IMR-90 (cell line): ENCODE measurements around the gene SMAD7. TPM values are rescaled to one million over a fixed set of nuclear protein-coding genes. Genes with fewer than 3 reads are reported as not detected.

ENCODE experiments used
- ATAC-seq: fragments of 200-7000 bp; cut with Tn5 transposase; 2 replicates; pipeline ENCODE4 v1.9.1; 2020; ENCODE audit warnings: low read depth, mild to moderate bottlenecking, moderate library complexity
- BruUV-seq: library from RNA; stranded (reverse); fragments of 400-500 nt; replicated peaks from 2 replicates; lab custom pipeline; 2021; lab: Mats Ljungman, UMichigan
- CTCF ChIA-PET: fragments of 300-600 bp; formaldehyde crosslinking; extraction: SDS; loops from one replicate; lab custom pipeline; 2021; ENCODE audit warnings: antibody characterized with exemption; lab: Yijun Ruan, JAX
- POLR2A ChIA-PET: fragments of 300-600 bp; sonication (Branson Sonifier 250); formaldehyde crosslinking; loops from one replicate; lab custom pipeline; 2022; ENCODE audit warnings: antibody characterized with exemption; ENCODE audit not compliant: unreplicated experiment; lab: Charles Lee
- DNase-seq: peaks from one replicate; pipeline ENCODE4 v3.0.0; 2013
- H2AFZ ChIP-seq: replicated peaks from 2 replicates; pipeline ENCODE3; 2013; ENCODE audit warnings: low read length, mild to moderate bottlenecking; ENCODE audit not compliant: poor library complexity
- H2AK5ac ChIP-seq: 2 replicates; pipeline ENCODE4 v1.6.1; 2013; ENCODE audit warnings: low read depth, low read length, inconsistent platforms
- H2AK9ac ChIP-seq: replicated peaks from 2 replicates; pipeline ENCODE3; 2013; ENCODE audit warnings: mild to moderate bottlenecking, low read depth, low read length, moderate library complexity; ENCODE audit not compliant: poor library complexity
- H2BK120ac ChIP-seq: 2 replicates; pipeline ENCODE4 v1.6.1; 2013; ENCODE audit warnings: low read depth, low read length, inconsistent platforms
- H2BK15ac ChIP-seq: 3 replicates; pipeline ENCODE4 v1.6.1; 2013; ENCODE audit warnings: low read depth, low read length, inconsistent platforms
- H2BK20ac ChIP-seq: 2 replicates; pipeline ENCODE4 v1.6.1; 2013; ENCODE audit warnings: low read depth, mild to moderate bottlenecking, inconsistent platforms, low read length, moderate library complexity
- H2BK5ac ChIP-seq: 2 replicates; pipeline ENCODE4 v1.6.1; 2013; ENCODE audit warnings: mild to moderate bottlenecking, low read depth, low read length, inconsistent platforms; ENCODE audit not compliant: poor library complexity, severe bottlenecking
- H3K14ac ChIP-seq: replicated peaks from 2 replicates; pipeline ENCODE4 v1.6.1; 2013; ENCODE audit warnings: low read depth, low read length, inconsistent platforms
- H3K18ac ChIP-seq: 2 replicates; pipeline ENCODE4 v1.6.1; 2013; ENCODE audit warnings: low read depth, low read length, control low read depth
- H3K23ac ChIP-seq: 2 replicates; pipeline ENCODE4 v1.6.1; 2013; ENCODE audit warnings: low read depth, low read length, inconsistent platforms
- H3K27ac ChIP-seq: 2 replicates; pipeline ENCODE4 v1.5.1; 2013; ENCODE audit warnings: mild to moderate bottlenecking, control low read depth, low read length; ENCODE audit not compliant: insufficient read depth
- H3K27me3 ChIP-seq: 2 replicates; pipeline ENCODE4 v1.6.1; 2013; ENCODE audit warnings: low read length; ENCODE audit not compliant: control insufficient read depth, insufficient read depth
- H3K36me3 ChIP-seq: 2 replicates; pipeline ENCODE4 v1.6.1; 2013; ENCODE audit warnings: low read length, mixed read lengths; ENCODE audit not compliant: control insufficient read depth, insufficient read depth
- H3K4ac ChIP-seq: 2 replicates; pipeline ENCODE4 v1.6.1; 2013; ENCODE audit warnings: low read depth, low read length, inconsistent platforms
- H3K4me1 ChIP-seq: 2 replicates; pipeline ENCODE4 v1.6.1; 2013; ENCODE audit warnings: low read length, mixed read lengths; ENCODE audit not compliant: control insufficient read depth, insufficient read depth
- H3K4me2 ChIP-seq: 2 replicates; pipeline ENCODE4 v1.6.1; 2013; ENCODE audit warnings: low read depth, mild to moderate bottlenecking, control low read depth, low read length, moderate library complexity
- H3K4me3 ChIP-seq: 2 replicates; pipeline ENCODE4 v1.5.1; 2013; ENCODE audit warnings: low read depth, mild to moderate bottlenecking, control low read depth, low read length, moderate library complexity; ENCODE audit not compliant: insufficient read depth
- H3K56ac ChIP-seq: 2 replicates; pipeline ENCODE4 v1.6.1; 2013; ENCODE audit warnings: low read length, inconsistent platforms; ENCODE audit not compliant: insufficient read depth; ENCODE audit errors: extremely low read depth
- H3K79me1 ChIP-seq, 2 experiments: 2 replicates each; pipeline ENCODE4 v1.6.1; 2013; ENCODE audit warnings: low read length in 2 of 2, inconsistent platforms in 1 of 2, low read depth in 1 of 2
- H3K9ac ChIP-seq: 2 replicates; pipeline ENCODE4 v1.6.1; 2013; ENCODE audit warnings: low read depth, low read length, control low read depth
- H3K9me1 ChIP-seq: 2 replicates; pipeline ENCODE4 v1.6.1; 2013; ENCODE audit warnings: low read length, inconsistent platforms; ENCODE audit not compliant: insufficient read depth
- H3K9me3 ChIP-seq: 2 replicates; pipeline ENCODE4 v1.6.1; 2013; ENCODE audit warnings: low read length; ENCODE audit not compliant: control insufficient read depth, insufficient read depth
- H4K20me1 ChIP-seq: 2 replicates; pipeline ENCODE4 v1.6.1; 2013; ENCODE audit warnings: low read length, inconsistent platforms; ENCODE audit not compliant: insufficient read depth
- H4K5ac ChIP-seq: 2 replicates; pipeline ENCODE4 v1.6.1; 2013; ENCODE audit warnings: mild to moderate bottlenecking, low read depth, low read length, control low read depth
- H4K8ac ChIP-seq, 2 experiments: 2 replicates each; pipeline ENCODE4 v1.6.1; 2013; ENCODE audit warnings: low read depth in 2 of 2, low read length in 2 of 2, control low read depth in 1 of 2, inconsistent platforms in 1 of 2
- H4K91ac ChIP-seq: 2 replicates; pipeline ENCODE4 v1.6.1; 2013; ENCODE audit warnings: low read depth, low read length, inconsistent platforms; ENCODE audit not compliant: insufficient read depth
- BHLHE40 ChIP-seq: fragments of 150-350 bp; IDR thresholded peaks from 2 replicates; pipeline ENCODE4 v1.6.1; 2016; ENCODE audit warnings: mild to moderate bottlenecking, low read depth, low read length
- CHD1 ChIP-seq: IDR thresholded peaks from 2 replicates; pipeline ENCODE4 v1.6.1; 2012; ENCODE audit warnings: low read depth, low read length, improper control_type of control experiment
- CTCF ChIP-seq: conservative IDR thresholded peaks from 2 replicates; pipeline ENCODE4 v1.5.1; 2012; ENCODE audit warnings: mild to moderate bottlenecking, low read depth, low read length, improper control_type of control experiment
- ELK1 ChIP-seq: fragments of 150-350 bp; IDR thresholded peaks from 2 replicates; pipeline ENCODE4 v1.6.1; 2016; ENCODE audit warnings: low read depth, mild to moderate bottlenecking, low read length, moderate library complexity, borderline replicate concordance
- FOS ChIP-seq: fragments of 150-350 bp; IDR thresholded peaks from 2 replicates; pipeline ENCODE4 v1.6.1; 2016; ENCODE audit warnings: low read depth, low read length
- MAZ ChIP-seq: IDR thresholded peaks from 2 replicates; pipeline ENCODE4 v1.6.1; 2012; ENCODE audit warnings: low read depth, mild to moderate bottlenecking, low read length, improper control_type of control experiment, moderate library complexity, borderline replicate concordance
- MXI1 ChIP-seq: IDR thresholded peaks from 2 replicates; pipeline ENCODE4 v1.6.1; 2012; ENCODE audit warnings: low read depth, mild to moderate bottlenecking, low read length, moderate library complexity, borderline replicate concordance
- NFE2L2 ChIP-seq: fragments of 150-350 bp; IDR thresholded peaks from 2 replicates; pipeline ENCODE4 v1.6.1; 2016; ENCODE audit warnings: low read depth, mild to moderate bottlenecking, low read length
- POLR2A ChIP-seq: IDR thresholded peaks from 2 replicates; pipeline ENCODE4 v1.6.1; 2012; ENCODE audit warnings: mild to moderate bottlenecking, low read depth, low read length
- RAD21 ChIP-seq: IDR thresholded peaks from 2 replicates; pipeline ENCODE4 v1.6.1; 2012; ENCODE audit warnings: low read length, improper control_type of control experiment
- RCOR1 ChIP-seq: IDR thresholded peaks from 2 replicates; pipeline ENCODE4 v1.6.1; 2012; ENCODE audit warnings: mild to moderate bottlenecking, low read length, improper control_type of control experiment; ENCODE audit not compliant: insufficient replicate concordance
- RFX5 ChIP-seq: IDR thresholded peaks from 2 replicates; pipeline ENCODE4 v1.8.0; 2012; ENCODE audit warnings: low read depth, mild to moderate bottlenecking, low read length, moderate library complexity
- USF2 ChIP-seq: fragments of 150-350 bp; IDR thresholded peaks from 2 replicates; pipeline ENCODE4 v1.6.1; 2017; ENCODE audit warnings: mild to moderate bottlenecking, antibody characterized with exemption, low read length, low read depth
- WGBS, 2 experiments: methylation state at CpG; one replicate each; pipeline versions ENCODE4 v1.1.5 to v1.1.7; 2013; ENCODE audit warnings: missing lambda C conversion rate in 2 of 2; ENCODE audit not compliant: insufficient read length in 1 of 2; ENCODE audit errors: extremely low coverage in 2 of 2; 5-methylcytosine and 5-hydroxymethylcytosine counted together
- dilution Hi-C: fragments of 300-500 bp; cut with HindIII; formaldehyde crosslinking; loops from one replicate; pipeline ENCODE4 v1.14.3; 2018; ENCODE audit warnings: low sequenced_read_pairs; ENCODE audit not compliant: unreplicated experiment
- in situ Hi-C: fragments of 300-500 bp; cut with MboI; formaldehyde crosslinking; loops from 3 replicates; pipeline ENCODE4 v1.14.3; 2019; ENCODE audit warnings: low sequenced_read_pairs, inconsistent platforms, mixed read lengths
- intact Hi-C: fragments of 100-400 bp; cut with micrococcal nuclease; formaldehyde crosslinking; loops from 2 replicates; pipeline ENCODE4 v1.10.0; 2022
- polyA plus RNA-seq, 3 experiments: library from polyadenylated mRNA; depleted of rRNA; stranded (reverse); fragments of >200 nt; gene quantifications; 2 replicates each; pipeline ENCODE4 v1.2.3, GENCODE V29; 2012; ENCODE audit warnings: low replicate concordance in 1 of 3
- total RNA-seq: library from RNA; depleted of rRNA; stranded (reverse); fragments of >200 nt; gene quantifications from 2 replicates; pipeline ENCODE4 v1.2.3, GENCODE V29; 2012

Gene SMAD7
- total and polyA plus RNA-seq, 2 of the 4 experiments (the other 2 are of a cell fraction): 15.8 to 17.6 TPM

DNA sequence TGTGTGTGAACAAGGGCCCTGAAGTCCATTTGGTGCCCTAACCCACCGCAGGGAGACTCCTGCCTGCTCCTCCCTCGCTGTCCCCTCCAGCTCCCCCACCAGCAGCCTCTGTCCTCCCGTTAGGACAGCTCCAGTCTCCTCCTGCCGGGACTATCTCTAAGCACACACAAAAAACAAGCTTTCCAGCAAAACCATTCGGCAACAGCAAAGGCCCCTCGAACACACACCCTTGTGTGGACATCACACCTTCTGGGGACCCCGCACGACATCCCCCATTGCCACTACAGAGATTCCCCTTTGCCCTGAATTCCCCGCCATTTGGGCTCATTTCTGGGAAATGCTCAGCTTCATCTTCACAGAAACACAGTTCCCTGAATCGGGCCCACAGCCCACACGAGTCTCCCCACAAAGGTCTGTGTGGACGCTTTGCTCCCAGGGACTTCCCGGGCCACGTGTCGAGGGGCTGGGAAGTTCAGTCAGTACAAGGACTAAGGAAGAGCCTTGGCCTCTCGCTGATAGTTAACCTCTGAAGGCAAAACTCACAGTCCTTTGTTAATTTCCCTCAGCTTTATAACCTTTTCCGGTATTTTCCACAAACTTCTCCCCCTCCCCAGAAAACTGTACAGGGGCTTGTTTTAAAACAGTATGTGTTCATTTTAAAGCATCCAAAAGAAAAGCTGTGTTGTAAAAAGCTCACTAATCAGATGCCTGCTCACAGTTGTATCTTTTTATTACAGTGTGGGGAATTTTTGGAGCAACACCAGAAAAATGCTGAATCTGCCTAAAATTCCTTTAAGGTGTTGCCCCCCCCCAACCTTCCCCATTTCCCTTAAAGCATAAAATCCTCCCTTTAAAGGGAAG is 25.9 kb downstream of the SMAD7 start:
- peak overlapping the region; percentile 80 for H3K4ac ChIP-seq
- H3K18ac ChIP-seq: peak overlapping the region; percentile 31
- H2AK9ac ChIP-seq: peak overlapping the region; percentile 33
- no peaks in the 10 kb centered on the region for H3K27me3 ChIP-seq
- H3K9me1 ChIP-seq: peaks cover 30% of the 10 kb centered on the region
- H3K79me1 ChIP-seq: peaks cover 2 to 87% of the 10 kb centered on the region in 2 experiments; a peak in 2 of 4 replicates
- H4K20me1 ChIP-seq: peaks cover 71% of the 10 kb centered on the region
- H3K9ac ChIP-seq: peak overlapping the region; percentile 50
- H3K4me3 ChIP-seq: no peak overlapping the region
- peaks cover 60% of the 10 kb centered on the region for H3K4me1 ChIP-seq
- H4K8ac ChIP-seq: peak overlapping the region; percentile 63 to 76
- POLR2A ChIA-PET: interaction anchor here (0.6 to 0.7 kb wide), 2 partner anchors 27 to 1031 kb away, joined by 7 to 17 read pairs; no protein-coding TSS in a partner anchor
- 43% methylated on average over 9 of the region's 17 CpGs; no CpG with 5 or more reads in 1 of the 2 experiments for WGBS, 2 experiments
- H2BK120ac ChIP-seq: peak overlapping the region; percentile 50
- peaks cover 20% of the 10 kb centered on the region for H3K36me3 ChIP-seq
- peak overlapping the region; percentile 90 for H3K23ac ChIP-seq
- intact Hi-C loops: no loop called here
- H2BK20ac ChIP-seq: peak overlapping the region; percentile 73
- ATAC-seq (0 out of 2 replicates have a peak, but pooled peaks have one; percentile 12), DNase-seq (no peak)
- H4K5ac ChIP-seq: peak overlapping the region; percentile 19; the same call in 1 of the 2 replicates
- H3K4me2 ChIP-seq: peak overlapping the region; percentile 44
- peak overlapping the region; percentile 53 for H4K91ac ChIP-seq
- peak overlapping the region; percentile 57 for H2AK5ac ChIP-seq
- dilution Hi-C loops: no loop called here
- CTCF ChIA-PET: interaction anchor here (1.4 to 1.5 kb wide), 3 partner anchors 23 to 90 kb away, joined by 3 to 4 read pairs (median 3); no protein-coding TSS in a partner anchor
- H2BK5ac ChIP-seq: peak overlapping the region; percentile 51
- in situ Hi-C loops: loop anchor here (25.0 kb wide), 1 partner anchor 388 kb away; the partner anchor contains the start of gene CTIF
- H3K27ac ChIP-seq: peak overlapping the region; percentile 43
- 0 out of 3 replicates have a peak overlapping the region, but pooled peaks have one; percentile 16 for H2BK15ac ChIP-seq
- H2AFZ ChIP-seq: peak overlapping the region; percentile 4
- H3K56ac ChIP-seq: peak overlapping the region; percentile 48
- peak overlapping the region; percentile 48 for H3K14ac ChIP-seq
- BruUV-seq: no TSS peak
- no peaks in the 10 kb centered on the region for H3K9me3 ChIP-seq
- no peak for TF ChIP-seq CHD1
- TF ChIP-seq MXI1: no peak
- no peak for TF ChIP-seq POLR2A
- no peak for TF ChIP-seq FOS
- no peak for TF ChIP-seq ELK1
- peak; percentile 51; the same call in 1 of the 2 replicates for TF ChIP-seq USF2
- TF ChIP-seq RFX5: no peak
- no peak for TF ChIP-seq CTCF
- TF ChIP-seq RAD21: peak; percentile 19; the same call in 1 of the 2 replicates
- no peak for TF ChIP-seq BHLHE40
- TF ChIP-seq MAZ: no peak
- no peak for TF ChIP-seq NFE2L2
- no peak for TF ChIP-seq RCOR1
